Esophagus squamous epithelium (tissue), 5 donors: Measurements from ENCODE around the gene PFKFB3. TPM values are rescaled to one million over a fixed set of nuclear protein-coding genes. Genes with fewer than 3 reads are reported as not detected.

Source experiments
- DNase-seq: peaks from one replicate; lab custom pipeline; 2025; lab: John Stamatoyannopoulos, UW
- H3K27ac ChIP-seq, 4 donors: fragments of 200-600 bp; sonication (generic); one replicate each; pipeline ENCODE4 v1.5.1; 2016 to 2019; ENCODE audit warnings: mild to moderate bottlenecking in 1 of 4
- H3K27me3 ChIP-seq, 4 donors: fragments of 200-600 bp; sonication (generic); 1 replicate in 3 of 4; 2 replicates in 1 of 4; pipeline versions ENCODE4 v1.5.1 to v1.6.0; 2017 to 2021; ENCODE audit warnings: antibody characterized with exemption in 1 of 4
- H3K36me3 ChIP-seq, 3 donors: fragments of 200-600 bp; sonication (generic); one replicate each; pipeline ENCODE4 v1.5.1; 2016 to 2019
- H3K4me1 ChIP-seq, 3 donors: fragments of 200-600 bp; sonication (generic); one replicate each; pipeline ENCODE4 v1.5.1; 2017 to 2019
- H3K4me3 ChIP-seq, 4 donors: fragments of 200-600 bp; sonication (generic); 1 replicate in 3 of 4; 2 replicates in 1 of 4; pipeline ENCODE4 v1.5.1; 2016 to 2019; ENCODE audit warnings: mild to moderate bottlenecking in 2 of 4, moderate library complexity in 1 of 4
- H3K9me3 ChIP-seq, 3 donors: fragments of 200-600 bp; sonication (generic); one replicate each; pipeline ENCODE4 v1.5.1; 2016 to 2019
- POLR2A ChIP-seq, 4 donors: fragments of 450-650 bp; IDR thresholded peaks; one replicate each; pipeline ENCODE4 v1.6.1; 2017; ENCODE audit warnings: antibody characterized with exemption in 4 of 4, mild to moderate bottlenecking in 4 of 4, moderate library complexity in 3 of 4
- WGBS, 2 donors: methylation state at CpG; one replicate each; pipeline ENCODE4 v1.1.5; 2018; 5-methylcytosine and 5-hydroxymethylcytosine counted together
- intact Hi-C: fragments of 100-400 bp; cut with DNase I; formaldehyde crosslinking; loops from one replicate; pipeline ENCODE4 v1.15.0; 2022
- total RNA-seq, 4 donors: library from RNA; depleted of rRNA; stranded (reverse); fragments of >200 nt; gene quantifications; one replicate each; pipeline ENCODE4 v1.1.0, GENCODE V29; 2016
- TF ChIP-seq, protein P1 (sequence below), 6 experiments: fragments of 450-650 bp in 4 of 6; fragments of 200-600 bp in 2 of 6; sonication (generic) in 2 of 6; IDR thresholded peaks; one replicate each; pipeline ENCODE4 v1.5.1; 2016 to 2019; ENCODE audit warnings: antibody characterized with exemption in 6 of 6, mild to moderate bottlenecking in 4 of 6, moderate library complexity in 4 of 6
- donor health status: DM: yes; HTN: yes; CAD: no.

PFKFB3 gene
- total RNA-seq, 4 donors from 2014 or later = 17.1 to 37.8 (median 26.2) TPM

DNA sequence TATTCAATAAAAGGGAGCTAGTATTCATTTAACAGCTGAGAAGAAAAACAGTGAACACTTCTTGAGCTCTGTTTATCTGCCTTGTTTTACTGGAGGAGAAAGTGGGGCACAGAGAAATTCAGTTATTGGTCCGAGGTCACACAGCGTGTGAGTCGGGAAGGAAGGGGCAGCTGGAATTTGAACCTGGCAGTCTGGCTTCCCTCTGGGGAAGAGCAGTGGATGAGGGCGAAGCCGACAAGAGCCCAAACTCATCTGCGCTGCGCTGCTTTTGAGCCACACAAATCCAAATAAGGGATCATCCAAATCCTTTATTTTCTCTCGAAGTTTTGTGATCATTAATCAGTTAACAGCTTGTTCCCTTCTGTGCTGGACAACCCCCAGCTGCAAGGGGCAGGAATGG, 23.7 kb upstream of the PFKFB3 start:
- no peaks in the 10 kb centered on the region for H3K36me3 ChIP-seq
- no peak overlapping the region for H3K4me3 ChIP-seq
- intact Hi-C loops = no loop called here
- no peak overlapping the region for H3K27ac ChIP-seq
- no peaks in the 10 kb centered on the region for H3K9me3 ChIP-seq
- DNase-seq = no peak
- no peak for TF ChIP-seq POLR2A (IDR thresholded peaks at IDR 0.05)
- TF ChIP-seq, protein P1, sequence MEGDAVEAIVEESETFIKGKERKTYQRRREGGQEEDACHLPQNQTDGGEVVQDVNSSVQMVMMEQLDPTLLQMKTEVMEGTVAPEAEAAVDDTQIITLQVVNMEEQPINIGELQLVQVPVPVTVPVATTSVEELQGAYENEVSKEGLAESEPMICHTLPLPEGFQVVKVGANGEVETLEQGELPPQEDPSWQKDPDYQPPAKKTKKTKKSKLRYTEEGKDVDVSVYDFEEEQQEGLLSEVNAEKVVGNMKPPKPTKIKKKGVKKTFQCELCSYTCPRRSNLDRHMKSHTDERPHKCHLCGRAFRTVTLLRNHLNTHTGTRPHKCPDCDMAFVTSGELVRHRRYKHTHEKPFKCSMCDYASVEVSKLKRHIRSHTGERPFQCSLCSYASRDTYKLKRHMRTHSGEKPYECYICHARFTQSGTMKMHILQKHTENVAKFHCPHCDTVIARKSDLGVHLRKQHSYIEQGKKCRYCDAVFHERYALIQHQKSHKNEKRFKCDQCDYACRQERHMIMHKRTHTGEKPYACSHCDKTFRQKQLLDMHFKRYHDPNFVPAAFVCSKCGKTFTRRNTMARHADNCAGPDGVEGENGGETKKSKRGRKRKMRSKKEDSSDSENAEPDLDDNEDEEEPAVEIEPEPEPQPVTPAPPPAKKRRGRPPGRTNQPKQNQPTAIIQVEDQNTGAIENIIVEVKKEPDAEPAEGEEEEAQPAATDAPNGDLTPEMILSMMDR (IDR thresholded peaks at IDR 0.05) = no peak
- 59 to 77% methylated on average over 8 of the region's 8 CpGs for WGBS, 2 donors
- peaks cover 11 to 54% (median 53%) of the 10 kb centered on the region in 3 donors for H3K4me1 ChIP-seq
- H3K27me3 ChIP-seq = no peaks in the 10 kb centered on the region

DNA sequence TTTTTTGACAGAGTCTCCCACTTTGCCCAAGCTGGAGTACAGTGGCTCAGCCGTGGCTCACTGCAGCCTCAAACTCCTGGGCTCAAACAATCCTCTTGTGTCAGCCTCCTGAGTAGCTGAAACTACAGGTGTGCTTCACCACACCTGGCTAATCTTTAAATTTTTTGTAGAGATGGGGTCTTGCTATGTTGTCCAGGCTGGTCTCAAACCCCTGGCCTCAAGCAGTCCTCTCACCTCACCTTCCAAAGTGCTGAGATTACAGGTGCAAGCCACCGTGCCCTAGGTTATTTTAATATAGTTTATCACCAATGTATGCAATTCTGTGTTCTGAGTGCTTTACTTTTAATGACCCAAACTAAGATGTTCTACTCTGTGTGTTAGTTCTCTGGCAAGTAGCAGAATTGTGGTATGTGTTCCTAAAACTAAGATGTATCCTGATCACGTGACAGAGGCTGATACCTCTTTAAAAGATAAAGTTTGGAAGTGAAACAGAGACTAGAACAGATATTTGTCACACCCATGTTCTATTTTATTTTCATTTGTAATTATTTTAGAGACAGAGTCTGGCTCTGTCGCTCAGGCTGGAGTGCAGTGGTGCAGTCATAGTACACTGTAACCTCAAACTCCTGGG, 22.1 kb upstream of the PFKFB3 start:
- H3K4me3 ChIP-seq = no peak overlapping the region
- no peaks in the 10 kb centered on the region for H3K9me3 ChIP-seq
- DNase-seq = no peak
- 84 to 85% methylated on average over 4 of the region's 4 CpGs for WGBS, 2 donors
- no peak for TF ChIP-seq POLR2A (IDR thresholded peaks at IDR 0.05)
- TF ChIP-seq, protein P1 (IDR thresholded peaks at IDR 0.05) = no peak
- intact Hi-C loops = no loop called here
- no peaks in the 10 kb centered on the region for H3K36me3 ChIP-seq
- H3K27me3 ChIP-seq = no peaks in the 10 kb centered on the region
- no peak overlapping the region for H3K27ac ChIP-seq
- H3K4me1 ChIP-seq = peaks cover 11 to 48% (median 43%) of the 10 kb centered on the region in 3 donors

DNA sequence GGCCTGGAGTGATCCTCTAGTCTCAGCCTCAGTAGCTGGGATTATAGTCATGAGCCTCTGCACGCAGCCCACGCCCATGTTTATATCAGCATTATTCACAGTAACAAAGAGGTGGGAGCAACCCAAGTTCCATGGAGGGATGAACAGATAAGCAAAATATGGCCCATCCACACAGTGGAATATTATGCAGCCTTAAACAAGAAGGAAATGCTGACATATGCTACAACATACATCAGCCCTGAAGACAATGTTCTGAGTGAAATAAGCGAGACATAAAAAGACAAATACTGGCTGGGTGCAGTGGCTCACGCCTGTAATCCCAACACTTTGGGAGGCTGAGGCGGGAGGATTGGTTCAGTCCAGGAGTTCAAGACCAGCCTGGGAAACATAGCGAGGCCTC, 21.5 kb upstream of the PFKFB3 start:
- whole genome bisulfite sequencing, 2 donors = 86 to 96% methylated on average over 4 to 5 of the region's 6 CpGs

DNA sequence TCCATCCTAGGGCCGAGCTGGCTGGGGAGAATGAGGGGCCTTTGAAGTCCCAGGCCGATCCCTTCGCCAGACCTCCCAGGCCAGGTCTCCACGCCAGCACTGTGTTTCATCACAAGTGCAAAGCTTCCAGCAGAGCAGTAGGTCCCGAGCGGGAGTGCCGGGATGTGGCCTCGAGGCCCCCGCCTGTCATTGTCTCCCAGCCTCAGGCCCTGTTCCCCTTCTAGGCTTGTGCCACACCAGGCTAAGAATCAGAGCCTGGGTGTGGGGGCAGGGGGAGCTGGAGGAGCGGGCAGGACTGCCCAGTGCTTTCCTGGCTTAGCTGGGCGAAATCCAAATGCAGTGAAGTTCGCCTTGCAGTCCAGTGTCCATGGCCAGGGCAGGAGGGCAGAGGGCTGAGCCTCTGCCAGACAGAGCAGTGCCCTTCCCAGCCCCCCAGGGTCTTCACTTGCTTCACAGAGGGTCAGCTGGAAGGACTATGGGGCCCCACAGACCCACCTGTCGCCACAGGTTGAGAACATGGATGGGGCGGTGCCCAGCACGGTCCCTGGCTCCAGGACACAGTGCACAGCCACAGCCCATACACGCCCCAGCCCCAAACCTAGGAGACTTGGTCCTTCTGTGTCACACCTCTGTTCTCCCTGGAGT, 20.2 kb upstream of the PFKFB3 start:
- Histone ChIP-seq H3K27me3 (no peaks in the 10 kb centered on the region), H3K4me3 (no peak overlapping the region), H3K4me1 (peaks cover 0 to 31% (median 28%) of the 10 kb centered on the region in 3 donors), H3K36me3 (no peaks in the 10 kb centered on the region), H3K27ac (peak overlapping the region in 2 of 4 donors; percentile 33 to 54), H3K9me3 (no peaks in the 10 kb centered on the region)
- no peak for DNase-seq
- TF ChIP-seq POLR2A (IDR thresholded peaks at IDR 0.05) = no peak
- TF ChIP-seq, protein P1 (IDR thresholded peaks at IDR 0.05) = no peak
- 45 to 83% methylated on average over 1 to 4 of the region's 16 CpGs for WGBS, 2 donors
- intact Hi-C loops = no loop called here

More for the DNA sequence above, 21.5 kb upstream of the PFKFB3 start:
- no peak overlapping the region for H3K27ac ChIP-seq
- peaks cover 8 to 42% (median 37%) of the 10 kb centered on the region in 3 donors for H3K4me1 ChIP-seq
- no peaks in the 10 kb centered on the region for H3K9me3 ChIP-seq
- no peak overlapping the region for H3K4me3 ChIP-seq
- H3K36me3 ChIP-seq = no peaks in the 10 kb centered on the region
- intact Hi-C loops = no loop called here
- TF ChIP-seq, protein P1 (IDR thresholded peaks at IDR 0.05) = no peak
- TF ChIP-seq POLR2A (IDR thresholded peaks at IDR 0.05) = no peak
- DNase-seq = no peak
- no peaks in the 10 kb centered on the region for H3K27me3 ChIP-seq

DNA sequence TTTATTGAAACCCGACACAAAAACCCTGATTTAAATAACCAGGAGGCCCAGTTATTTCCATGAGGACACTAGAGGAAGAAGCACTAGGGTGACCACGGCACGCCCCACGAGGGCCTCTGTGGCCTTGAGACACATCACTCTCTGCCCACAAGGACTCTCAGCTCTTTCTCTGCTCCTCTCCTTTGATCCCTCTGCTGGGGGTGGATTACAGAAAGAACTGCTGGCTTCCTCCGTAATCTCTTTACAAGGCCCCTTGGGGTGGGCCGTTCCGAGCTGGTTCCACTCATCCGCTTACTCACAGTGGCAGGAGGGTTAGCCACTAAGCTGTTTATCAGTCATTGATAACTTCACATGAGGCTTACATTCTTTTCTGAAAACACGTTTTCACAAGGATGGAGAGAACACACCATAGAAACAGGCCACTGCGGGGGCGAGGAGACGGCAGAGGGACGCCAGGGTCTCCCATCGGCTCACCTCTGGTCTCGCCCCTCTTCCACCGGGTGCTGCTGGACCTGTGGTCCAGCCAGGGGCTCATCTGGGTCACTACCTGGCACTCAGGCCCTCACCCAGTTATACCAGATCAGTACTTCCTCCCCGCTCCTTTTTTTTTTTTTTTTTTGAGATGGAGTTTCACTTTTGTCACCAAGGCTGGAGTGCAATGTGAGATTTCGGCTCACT, 17.6 kb upstream of the PFKFB3 start:
- no peak for DNase-seq
- TF ChIP-seq, protein P1 (IDR thresholded peaks at IDR 0.05) = no peak
- TF ChIP-seq POLR2A (IDR thresholded peaks at IDR 0.05) = no peak

More for the DNA sequence above, 17.6 kb upstream of the PFKFB3 start:
- no peaks in the 10 kb centered on the region for H3K9me3 ChIP-seq
- intact Hi-C loops = no loop called here
- no peaks in the 10 kb centered on the region for H3K27me3 ChIP-seq
- no peak overlapping the region for H3K27ac ChIP-seq
- WGBS, 2 donors = 89 to 90% methylated on average over 14 to 18 of the region's 18 CpGs
- H3K4me3 ChIP-seq = no peak overlapping the region
- H3K36me3 ChIP-seq = no peaks in the 10 kb centered on the region
- peaks cover 0 to 10% (median 9%) of the 10 kb centered on the region in 3 donors for H3K4me1 ChIP-seq
